Middle frontal gyrus (tissue), 1 donor: ENCODE data around the gene KCTD11.
A peak's percentile ranks its signal among the peaks of the same experiment; 100 is the strongest.

Experiments used
- DNase-seq: peaks from one replicate; pipeline ENCODE4 v3.0.0-alpha.2; 2015; ENCODE audit warnings: low spot score; ENCODE audit errors: extremely low spot score

Gene KCTD11

GRCh38 chr17:7403977-7404736 is 52.2 kb downstream of the KCTD11 start, which contains the start of gene TMEM256:
TSS of gene TMEM256 (minus strand) at chr17:7404097. CDS start at chr17:7404084, 13 bp downstream.
- peak; percentile 99 for DNase-seq
